ENCODE measurements around the gene SCGB1C1. TPM values are rescaled to one million over a fixed set of nuclear protein-coding genes. Genes with fewer than 3 reads are reported as not detected.
A peak's percentile ranks its signal among the peaks of the same experiment; 100 is the strongest.
"Not testable (repeated sequence)": the region's sequence is repeated elsewhere in the genome, so short reads cannot be mapped to it uniquely, and the experiment has no call there.

The SCGB1C1 gene
- total and polyA plus RNA-seq, 9 of the 15 experiments (the other 6 are each of a cell fraction or from before 2014, with no cell fraction given) = not detected

- intact Hi-C loops (cut with micrococcal nuclease); H3K36me3 ChIP-seq (ENCODE audit: control insufficient read depth, insufficient read depth, low read length); BruUV-seq (replicated peaks); POLR2A ChIA-PET; H3K9me1 ChIP-seq (ENCODE audit: control insufficient read depth, insufficient read depth, low read length); DNase-seq (ENCODE audit: extremely low read depth in 1 of 4, low spot score in 3 of 4); H3K79me2 ChIP-seq (ENCODE audit: control insufficient read depth, insufficient read depth, low read length); H3K4me3 ChIP-seq; H4K20me1 ChIP-seq (replicated peaks; ENCODE audit: control insufficient read depth, insufficient read depth, low read length); H3K9me3 ChIP-seq (replicated peaks; ENCODE audit: control insufficient read depth, insufficient read depth, low read depth, low read length); H3K9ac ChIP-seq (ENCODE audit: insufficient read depth in 1 of 2, low read depth in 2 of 2, low read length in 2 of 2); CTCF ChIA-PET (ENCODE audit: low intra/inter-chr PET ratio); H3K27ac ChIP-seq (ENCODE audit: extremely low read depth, low read depth, low read length); FAIRE-seq; H3K27me3 ChIP-seq (ENCODE audit: control insufficient read depth in 2 of 2, insufficient read depth in 2 of 2, low read length in 2 of 2); ATAC-seq; H3K4me2 ChIP-seq (ENCODE audit: insufficient read depth, low read length); H2AFZ ChIP-seq (ENCODE audit: low read depth, low read length): not testable (repeated sequence)
- in situ Hi-C loops (cut with MboI) = loop anchor here (5.0 kb wide), 1 partner anchor 56 kb away; no protein-coding TSS in a partner anchor
- 4% methylated on average over 4 of the region's 5 CpGs for WGBS (ENCODE audit: insufficient coverage, low coverage, missing lambda C conversion rate)
- H3K4me1 ChIP-seq (replicated peaks in 1 of 2; ENCODE audit: control insufficient read depth in 2 of 2, insufficient read depth in 2 of 2, low read length in 2 of 2) = peaks cover 0 to 15% of the 10 kb centered on the region in 2 experiments; a peak in 2 of 5 replicates
Observed at GRCh38 chr11:193481-193880, 603 bp downstream of the SCGB1C1 start.

GRCh38 chr11:196786-197731, 4.2 kb downstream of the SCGB1C1 start:
- H3K4me3 ChIP-seq = no peak overlapping the region
- ChIA-PET CTCF (ENCODE audit: low intra/inter-chr PET ratio) (no interaction called here), POLR2A (interaction anchor here (0.6 to 2.4 kb wide), 4 partner anchors 8 to 321 kb away, joined by 3 to 23 read pairs (median 4); partner anchors contain the start of genes BET1L and RIC8A)
- no peak overlapping the region for H2AFZ ChIP-seq (ENCODE audit: low read depth, low read length)
- no peak overlapping the region for H3K27ac ChIP-seq (ENCODE audit: extremely low read depth, low read depth, low read length)
- intact Hi-C loops (cut with micrococcal nuclease) = no loop called here
- no peaks in the 10 kb centered on the region; the same call in 1 of the 2 replicates for H4K20me1 ChIP-seq (replicated peaks; ENCODE audit: control insufficient read depth, insufficient read depth, low read length)
- TF ChIP-seq BRD4 (IDR thresholded peaks at IDR 0.05) (no peak), CHAMP1 (IDR thresholded peaks at IDR 0.05) (no peak), POLR2G (IDR thresholded peaks at IDR 0.05; ENCODE audit: low read depth, low read length) (peak; percentile 52; the same call in 1 of the 2 replicates), ETV6 (IDR thresholded peaks at IDR 0.05; ENCODE audit: borderline replicate concordance in 1 of 2, low read depth in 2 of 2, low read length in 1 of 2) (no peak), ETV6 (CRISPR knock-in tag; IDR thresholded peaks at IDR 0.05; ENCODE audit: borderline replicate concordance) (no peak), XRCC3 (IDR thresholded peaks at IDR 0.05) (no peak)
- TF ChIP-seq, protein P1, sequence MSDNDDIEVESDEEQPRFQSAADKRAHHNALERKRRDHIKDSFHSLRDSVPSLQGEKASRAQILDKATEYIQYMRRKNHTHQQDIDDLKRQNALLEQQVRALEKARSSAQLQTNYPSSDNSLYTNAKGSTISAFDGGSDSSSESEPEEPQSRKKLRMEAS (CRISPR knock-in tag; IDR thresholded peaks at IDR 0.05) = no peak
- TF ChIP-seq, protein P2, sequence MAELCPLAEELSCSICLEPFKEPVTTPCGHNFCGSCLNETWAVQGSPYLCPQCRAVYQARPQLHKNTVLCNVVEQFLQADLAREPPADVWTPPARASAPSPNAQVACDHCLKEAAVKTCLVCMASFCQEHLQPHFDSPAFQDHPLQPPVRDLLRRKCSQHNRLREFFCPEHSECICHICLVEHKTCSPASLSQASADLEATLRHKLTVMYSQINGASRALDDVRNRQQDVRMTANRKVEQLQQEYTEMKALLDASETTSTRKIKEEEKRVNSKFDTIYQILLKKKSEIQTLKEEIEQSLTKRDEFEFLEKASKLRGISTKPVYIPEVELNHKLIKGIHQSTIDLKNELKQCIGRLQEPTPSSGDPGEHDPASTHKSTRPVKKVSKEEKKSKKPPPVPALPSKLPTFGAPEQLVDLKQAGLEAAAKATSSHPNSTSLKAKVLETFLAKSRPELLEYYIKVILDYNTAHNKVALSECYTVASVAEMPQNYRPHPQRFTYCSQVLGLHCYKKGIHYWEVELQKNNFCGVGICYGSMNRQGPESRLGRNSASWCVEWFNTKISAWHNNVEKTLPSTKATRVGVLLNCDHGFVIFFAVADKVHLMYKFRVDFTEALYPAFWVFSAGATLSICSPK (IDR thresholded peaks at IDR 0.05; ENCODE audit: borderline replicate concordance) = no peak
- no peak overlapping the region for H3K4me2 ChIP-seq (ENCODE audit: insufficient read depth, low read length)
- in situ Hi-C loops (cut with MboI) = loop anchor here (5.0 kb wide), 1 partner anchor 320 kb away; no protein-coding TSS in a partner anchor
- H3K9me1 ChIP-seq (ENCODE audit: control insufficient read depth, insufficient read depth, low read length) = no peaks in the 10 kb centered on the region
- peaks cover 8% of the 10 kb centered on the region; the same call in 2 of the 3 replicates for H3K36me3 ChIP-seq (ENCODE audit: control insufficient read depth, insufficient read depth, low read length)
- 0 out of 4 replicates have a peak overlapping the region, but pooled peaks of 1 of the 2 experiments have one; percentile 64 for H3K9ac ChIP-seq (ENCODE audit: insufficient read depth in 1 of 2, low read depth in 2 of 2, low read length in 2 of 2)
- no peaks in the 10 kb centered on the region for H3K79me2 ChIP-seq (ENCODE audit: control insufficient read depth, insufficient read depth, low read length)
- ATAC-seq = peak; percentile 7; the same call in 2 of the 3 replicates
- WGBS (ENCODE audit: insufficient coverage, low coverage, missing lambda C conversion rate) = 45% methylated on average over 21 of the region's 23 CpGs
- no peaks in the 10 kb centered on the region for H3K27me3 ChIP-seq (ENCODE audit: control insufficient read depth in 2 of 2, insufficient read depth in 2 of 2, low read length in 2 of 2)
- DNase-seq (ENCODE audit: extremely low read depth in 1 of 4, low spot score in 3 of 4) = no peak
- FAIRE-seq = no peak
- H3K9me3 ChIP-seq (replicated peaks; ENCODE audit: control insufficient read depth, insufficient read depth, low read depth, low read length) = no peaks in the 10 kb centered on the region
- BruUV-seq (replicated peaks) = no TSS peak
- peaks cover 7 to 27% of the 10 kb centered on the region in 2 experiments; a peak in 4 of 5 replicates for H3K4me1 ChIP-seq (replicated peaks in 1 of 2; ENCODE audit: control insufficient read depth in 2 of 2, insufficient read depth in 2 of 2, low read length in 2 of 2)

Measured in K562 (cell line).